RWPE1 (cell line): ENCODE measurements around the gene SLC6A14.

Experiments
- CTCF ChIA-PET: fragments of 350-600 bp; sonication (Branson Sonifier 250); formaldehyde crosslinking; extraction: SDS; loops from one replicate; lab custom pipeline; 2021; lab: Yijun Ruan, JAX
- POLR2A ChIA-PET: fragments of 400-600 bp; formaldehyde crosslinking; extraction: SDS; loops from one replicate; lab custom pipeline; 2020; ENCODE audit warnings: antibody characterized with exemption; ENCODE audit not compliant: low non-redundant PET; lab: Yijun Ruan, JAX
- DNase-seq: peaks from one replicate; pipeline ENCODE4 v3.0.0; 2012; ENCODE audit warnings: low spot score
- H3K27ac ChIP-seq: fragments of 450-650 bp; 2 replicates; pipeline ENCODE4 v1.5.1; 2017
- TF ChIP-seq, protein P1 (sequence below): fragments of 450-650 bp; conservative IDR thresholded peaks from 2 replicates; pipeline ENCODE4 v1.5.1; 2017; ENCODE audit warnings: low read depth, mild to moderate bottlenecking

The SLC6A14 gene

DNA sequence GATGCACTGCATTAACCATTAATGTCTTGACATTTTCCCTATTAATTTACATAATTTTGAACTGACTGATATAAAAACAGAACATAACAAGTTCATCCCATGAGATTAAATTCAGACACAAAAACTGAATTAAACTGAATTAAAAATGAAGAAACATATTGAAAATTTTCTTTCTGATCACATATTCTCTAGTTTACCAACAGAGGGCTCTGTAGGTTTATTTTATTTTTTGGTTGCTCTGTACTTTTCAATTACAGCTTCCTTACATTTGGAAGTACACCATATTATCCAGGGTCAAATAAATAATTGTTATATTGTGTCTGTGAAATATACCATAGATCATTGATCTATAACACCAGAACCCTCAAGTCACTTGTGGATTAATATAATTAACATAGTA is 53.7 kb downstream of the SLC6A14 start:
- H3K27ac ChIP-seq: no peak overlapping the region
- ChIA-PET POLR2A (no interaction called here), CTCF (interaction anchor here (0.5 kb wide), 2 partner anchors 63 to 1454 kb away, joined by 3 read pairs; no protein-coding TSS in a partner anchor)
- TF ChIP-seq, protein P1, sequence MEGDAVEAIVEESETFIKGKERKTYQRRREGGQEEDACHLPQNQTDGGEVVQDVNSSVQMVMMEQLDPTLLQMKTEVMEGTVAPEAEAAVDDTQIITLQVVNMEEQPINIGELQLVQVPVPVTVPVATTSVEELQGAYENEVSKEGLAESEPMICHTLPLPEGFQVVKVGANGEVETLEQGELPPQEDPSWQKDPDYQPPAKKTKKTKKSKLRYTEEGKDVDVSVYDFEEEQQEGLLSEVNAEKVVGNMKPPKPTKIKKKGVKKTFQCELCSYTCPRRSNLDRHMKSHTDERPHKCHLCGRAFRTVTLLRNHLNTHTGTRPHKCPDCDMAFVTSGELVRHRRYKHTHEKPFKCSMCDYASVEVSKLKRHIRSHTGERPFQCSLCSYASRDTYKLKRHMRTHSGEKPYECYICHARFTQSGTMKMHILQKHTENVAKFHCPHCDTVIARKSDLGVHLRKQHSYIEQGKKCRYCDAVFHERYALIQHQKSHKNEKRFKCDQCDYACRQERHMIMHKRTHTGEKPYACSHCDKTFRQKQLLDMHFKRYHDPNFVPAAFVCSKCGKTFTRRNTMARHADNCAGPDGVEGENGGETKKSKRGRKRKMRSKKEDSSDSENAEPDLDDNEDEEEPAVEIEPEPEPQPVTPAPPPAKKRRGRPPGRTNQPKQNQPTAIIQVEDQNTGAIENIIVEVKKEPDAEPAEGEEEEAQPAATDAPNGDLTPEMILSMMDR: peak; percentile 25; the same call in 1 of the 2 replicates
- DNase-seq: no peak

DNA sequence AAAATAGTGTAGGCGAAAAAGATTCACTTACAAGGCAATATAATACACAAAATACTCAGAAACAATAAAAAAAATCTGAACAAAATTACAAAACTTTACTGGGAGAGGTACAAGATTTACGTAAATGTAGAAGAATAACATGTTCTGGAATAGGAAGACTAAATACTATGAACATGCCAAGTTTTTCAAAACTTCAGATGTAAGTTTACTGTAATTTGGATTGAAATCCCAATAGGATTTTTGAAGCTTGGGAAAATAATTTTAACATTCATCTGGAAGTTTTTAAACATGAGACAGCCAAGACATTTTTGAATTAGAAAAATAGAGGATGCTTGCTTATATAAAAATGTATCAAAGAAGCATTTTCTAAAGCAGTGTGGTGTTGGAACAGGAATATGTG is 56.9 kb downstream of the SLC6A14 start:
- CTCF ChIA-PET: interaction anchor here (0.7 kb wide), 1 partner anchor 198 kb away, joined by 3 read pairs; no protein-coding TSS in a partner anchor
- POLR2A ChIA-PET: no interaction called here
- H3K27ac ChIP-seq: no peak overlapping the region
- TF ChIP-seq, protein P1: no peak
- DNase-seq: no peak

DNA sequence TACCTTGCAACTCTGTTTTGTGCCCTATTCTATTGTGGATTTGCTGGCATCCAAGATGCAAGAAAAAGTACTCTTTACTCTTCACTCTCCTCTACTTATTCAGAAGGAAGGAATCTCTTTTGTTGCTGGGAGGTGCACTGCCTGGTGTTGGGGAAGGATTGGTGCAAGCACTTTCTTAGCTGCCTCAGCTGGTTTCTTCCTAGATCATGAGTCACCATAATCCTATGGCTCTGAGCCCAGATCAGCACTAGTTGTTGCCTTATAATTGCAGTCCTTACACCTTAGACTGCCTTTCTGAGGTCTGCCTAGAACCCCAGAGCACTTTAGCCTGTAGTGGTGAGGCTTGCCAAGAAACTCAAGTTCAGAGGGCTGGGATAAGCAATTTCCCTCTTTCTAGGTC is 63.4 kb downstream of the SLC6A14 start:
- H3K27ac ChIP-seq: peak overlapping the region; percentile 64
- TF ChIP-seq, protein P1: no peak
- ChIA-PET POLR2A (no interaction called here), CTCF (no interaction called here)
- peak; percentile 36 for DNase-seq
